OCI-LY7 (cell line): ENCODE measurements around the gene CCDC33. TPM values are rescaled to one million over a fixed set of nuclear protein-coding genes. Genes with fewer than 3 reads are reported as not detected.
A peak's percentile ranks its signal among the peaks of the same experiment; 100 is the strongest.

Source experiments
- BruUV-seq: library from RNA; stranded (reverse); fragments of 400-500 nt; replicated peaks from 2 replicates; lab custom pipeline; 2021; lab: Mats Ljungman, UMichigan
- CTCF ChIA-PET: fragments of 300-600 bp; sonication (Branson Sonifier 250); formaldehyde crosslinking; loops from one replicate; lab custom pipeline; 2022; ENCODE audit warnings: antibody characterized with exemption; ENCODE audit not compliant: unreplicated experiment; lab: Charles Lee
- POLR2A ChIA-PET: fragments of 300-600 bp; sonication (Branson Sonifier 250); formaldehyde crosslinking; loops from one replicate; lab custom pipeline; 2022; ENCODE audit warnings: antibody characterized with exemption; lab: Charles Lee
- DNase-seq: peaks from one replicate; pipeline ENCODE4 v3.0.0-alpha.2; 2015; ENCODE audit warnings: low spot score
- H2AFZ ChIP-seq: fragments of 200-600 bp; sonication (generic), shearing (Covaris generic); 2 replicates; pipeline ENCODE4 v1.6.1; 2014; ENCODE audit warnings: mild to moderate bottlenecking, antibody characterized with exemption, low read length, moderate library complexity
- H3K27ac ChIP-seq: fragments of 200-600 bp; sonication (generic); 2 replicates; pipeline ENCODE4 v1.5.1; 2014; ENCODE audit warnings: mixed run types, low read depth, mild to moderate bottlenecking, moderate library complexity, low read length, inconsistent platforms; ENCODE audit not compliant: poor library complexity, severe bottlenecking
- H3K36me3 ChIP-seq: fragments of 200-600 bp; sonication (generic); 2 replicates; pipeline ENCODE4 v1.6.1; 2014; ENCODE audit warnings: mild to moderate bottlenecking, antibody characterized with exemption, low read length, moderate library complexity, mixed read lengths; ENCODE audit not compliant: insufficient read depth
- H3K4me1 ChIP-seq: fragments of 200-600 bp; sonication (generic); 2 replicates; pipeline ENCODE4 v1.5.1; 2014; ENCODE audit warnings: mild to moderate bottlenecking, low read length; ENCODE audit not compliant: insufficient read depth, poor library complexity, severe bottlenecking
- H3K4me2 ChIP-seq: fragments of 200-600 bp; sonication (generic); 2 replicates; pipeline ENCODE4 v1.6.1; 2014; ENCODE audit warnings: mild to moderate bottlenecking, low read length
- H3K4me3 ChIP-seq: fragments of 200-600 bp; sonication (generic); 2 replicates; pipeline ENCODE4 v1.5.1; 2014; ENCODE audit warnings: mild to moderate bottlenecking, low read depth, low read length; ENCODE audit not compliant: poor library complexity, severe bottlenecking
- H3K79me2 ChIP-seq: fragments of 200-600 bp; sonication (generic); 2 replicates; pipeline ENCODE4 v1.6.1; 2016; ENCODE audit warnings: low read depth, mild to moderate bottlenecking, low read length, moderate library complexity, mixed read lengths; ENCODE audit not compliant: insufficient read depth
- H3K9me2 ChIP-seq: fragments of 200-600 bp; sonication (generic); 2 replicates; pipeline ENCODE4 v1.6.1; 2016; ENCODE audit warnings: mild to moderate bottlenecking, low read length, mixed read lengths; ENCODE audit not compliant: insufficient read depth
- H3K9me3 ChIP-seq: fragments of 200-600 bp; sonication (generic); 2 replicates; pipeline ENCODE4 v1.6.1; 2014; ENCODE audit warnings: mild to moderate bottlenecking, mixed run types, low read length, mixed read lengths
- H4K20me1 ChIP-seq: fragments of 200-600 bp; sonication (generic); 2 replicates; pipeline ENCODE4 v1.6.1; 2014; ENCODE audit warnings: mild to moderate bottlenecking, antibody characterized with exemption, low read length, moderate library complexity, mixed read lengths; ENCODE audit not compliant: insufficient read depth
- CTCF ChIP-seq: fragments of 200-600 bp; sonication (generic); conservative IDR thresholded peaks from 2 replicates; pipeline ENCODE4 v1.5.1; 2014; ENCODE audit warnings: mild to moderate bottlenecking, antibody characterized with exemption, low read length, moderate library complexity, mixed read lengths
- EZH2phosphoT487 ChIP-seq: fragments of 200-600 bp; sonication (generic); IDR thresholded peaks from 2 replicates; pipeline ENCODE4 v1.6.1; 2018; ENCODE audit warnings: low read depth, borderline replicate concordance, mild to moderate bottlenecking, mixed run types, antibody characterized with exemption, low read length, moderate library complexity, mixed read lengths
- intact Hi-C: fragments of 100-400 bp; cut with micrococcal nuclease; formaldehyde crosslinking; loops from one replicate; pipeline ENCODE4 v1.10.0; 2022; ENCODE audit not compliant: unreplicated experiment
- total RNA-seq, 2 experiments: library from RNA; depleted of rRNA in 1 of 2; stranded (reverse); fragments of >200 nt in 1 of 2; shearing (Covaris generic) in 1 of 2; gene quantifications; 2 replicates each; pipeline ENCODE4 v1.2.3, GENCODE V29; 2014 to 2022

Gene CCDC33
- total RNA-seq, 2 experiments from 2014 or later: not detected

GRCh38 chr15:74320352-74321247 lies 84.5 kb downstream of the CCDC33 start:
- TF ChIP-seq EZH2phosphoT487 (no peak), CTCF (peak; percentile 76)
- DNase-seq: peak; percentile 43
- Histone ChIP-seq H3K4me2 (no peak overlapping the region), H3K9me3 (no peaks in the 10 kb centered on the region), H3K4me1 (peaks cover 5% of the 10 kb centered on the region), H3K9me2 (no peaks in the 10 kb centered on the region), H3K79me2 (no peaks in the 10 kb centered on the region), H2AFZ (no peak overlapping the region), H3K36me3 (no peaks in the 10 kb centered on the region), H3K27ac (no peak overlapping the region), H4K20me1 (no peaks in the 10 kb centered on the region), H3K4me3 (no peak overlapping the region)
- CTCF ChIA-PET: no interaction called here
- BruUV-seq: no TSS peak
- POLR2A ChIA-PET: no interaction called here
- intact Hi-C loops: loop anchor here (5.0 kb wide), 1 partner anchor 348 kb away; no protein-coding TSS in a partner anchor

- H3K79me2 ChIP-seq: no peaks in the 10 kb centered on the region
- TF ChIP-seq EZH2phosphoT487 (no peak), CTCF (peak; percentile 91)
- no peak overlapping the region for H3K27ac ChIP-seq
- no peaks in the 10 kb centered on the region for H3K36me3 ChIP-seq
- no peak overlapping the region for H3K4me3 ChIP-seq
- ChIA-PET POLR2A (no interaction called here), CTCF (interaction anchor here (1.5 kb wide), 1 partner anchor 15 kb away, joined by 4 read pairs; no protein-coding TSS in a partner anchor)
- DNase-seq: peak; percentile 66
- H2AFZ ChIP-seq: no peak overlapping the region
- H4K20me1 ChIP-seq: no peaks in the 10 kb centered on the region
- BruUV-seq: no TSS peak
- no peaks in the 10 kb centered on the region for H3K9me3 ChIP-seq
- no peaks in the 10 kb centered on the region for H3K9me2 ChIP-seq
- intact Hi-C loops: loop anchor here (1.0 to 5.0 kb wide), 2 partner anchors 195 to 350 kb away; no protein-coding TSS in a partner anchor
- no peaks in the 10 kb centered on the region for H3K4me1 ChIP-seq
- no peak overlapping the region for H3K4me2 ChIP-seq
Observed at GRCh38 chr15:74322558-74323180, 86.5 kb downstream of the CCDC33 start.
